ENCODE results near the gene C4orf36.

GRCh38 chr4:86928400-86929255 is 36.4 kb upstream of the C4orf36 start:
- TF ChIP-seq, protein P1, sequence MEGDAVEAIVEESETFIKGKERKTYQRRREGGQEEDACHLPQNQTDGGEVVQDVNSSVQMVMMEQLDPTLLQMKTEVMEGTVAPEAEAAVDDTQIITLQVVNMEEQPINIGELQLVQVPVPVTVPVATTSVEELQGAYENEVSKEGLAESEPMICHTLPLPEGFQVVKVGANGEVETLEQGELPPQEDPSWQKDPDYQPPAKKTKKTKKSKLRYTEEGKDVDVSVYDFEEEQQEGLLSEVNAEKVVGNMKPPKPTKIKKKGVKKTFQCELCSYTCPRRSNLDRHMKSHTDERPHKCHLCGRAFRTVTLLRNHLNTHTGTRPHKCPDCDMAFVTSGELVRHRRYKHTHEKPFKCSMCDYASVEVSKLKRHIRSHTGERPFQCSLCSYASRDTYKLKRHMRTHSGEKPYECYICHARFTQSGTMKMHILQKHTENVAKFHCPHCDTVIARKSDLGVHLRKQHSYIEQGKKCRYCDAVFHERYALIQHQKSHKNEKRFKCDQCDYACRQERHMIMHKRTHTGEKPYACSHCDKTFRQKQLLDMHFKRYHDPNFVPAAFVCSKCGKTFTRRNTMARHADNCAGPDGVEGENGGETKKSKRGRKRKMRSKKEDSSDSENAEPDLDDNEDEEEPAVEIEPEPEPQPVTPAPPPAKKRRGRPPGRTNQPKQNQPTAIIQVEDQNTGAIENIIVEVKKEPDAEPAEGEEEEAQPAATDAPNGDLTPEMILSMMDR (IDR thresholded peaks at IDR 0.05), result no peak
- TF ChIP-seq POLR2A (IDR thresholded peaks at IDR 0.05), result no peak
